HCT116 (cell line): ENCODE measurements around the gene RGS17.

Experiments
- RAD21 ChIP-seq: IDR thresholded peaks from 2 replicates; pipeline ENCODE4 v1.6.1; 2012; ENCODE audit warnings: low read depth, mild to moderate bottlenecking
- SP1 ChIP-seq: IDR thresholded peaks from 2 replicates; pipeline ENCODE4 v1.6.1; 2012; ENCODE audit warnings: low read depth
- ZFX ChIP-seq: fragments of 450-650 bp; IDR thresholded peaks from 2 replicates; pipeline ENCODE4 v1.6.1; 2017
- TF ChIP-seq, protein P1 (sequence below): IDR thresholded peaks from 2 replicates; pipeline ENCODE4 v1.6.1; 2011; ENCODE audit warnings: mild to moderate bottlenecking, low read length, moderate library complexity; ENCODE audit not compliant: insufficient replicate concordance; ENCODE audit errors: extremely low read depth
- TF ChIP-seq, protein P2 (sequence below), 3 experiments: fragments of 200-600 bp in 1 of 3; sonication (generic) in 1 of 3; IDR thresholded peaks in 2 of 3; conservative IDR thresholded peaks in 1 of 3; 2 replicates each; pipeline ENCODE4 v1.5.1; 2012 to 2017; ENCODE audit warnings: low read depth in 2 of 3, low read length in 2 of 3, antibody characterized with exemption in 1 of 3, borderline replicate concordance in 1 of 3, control low read depth in 1 of 3, mild to moderate bottlenecking in 1 of 3, mixed read lengths in 1 of 3, mixed run types in 1 of 3, moderate library complexity in 1 of 3; ENCODE audit not compliant: insufficient read depth in 1 of 3

DNA sequence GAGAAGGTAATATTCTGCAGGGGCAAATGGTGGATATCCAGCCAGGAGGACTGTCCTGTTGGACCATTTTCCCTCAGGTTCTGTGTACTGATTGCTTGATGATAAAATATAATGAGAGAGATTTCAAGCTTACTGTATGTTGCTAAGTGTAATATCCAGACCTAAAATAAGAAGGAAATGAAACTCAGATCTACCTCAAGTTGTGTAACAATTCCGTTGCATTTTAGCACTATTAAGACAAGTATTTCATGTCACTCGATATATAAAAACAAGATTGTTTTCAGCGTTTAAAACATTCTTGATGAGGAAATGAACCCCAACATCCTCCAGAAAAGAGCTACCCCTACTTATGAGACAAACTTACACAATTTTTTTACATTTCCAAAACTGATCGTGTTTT lies 57.2 kb downstream of the RGS17 start:
- TF ChIP-seq RAD21, result no peak
- TF ChIP-seq SP1, result no peak
- TF ChIP-seq, protein P1, sequence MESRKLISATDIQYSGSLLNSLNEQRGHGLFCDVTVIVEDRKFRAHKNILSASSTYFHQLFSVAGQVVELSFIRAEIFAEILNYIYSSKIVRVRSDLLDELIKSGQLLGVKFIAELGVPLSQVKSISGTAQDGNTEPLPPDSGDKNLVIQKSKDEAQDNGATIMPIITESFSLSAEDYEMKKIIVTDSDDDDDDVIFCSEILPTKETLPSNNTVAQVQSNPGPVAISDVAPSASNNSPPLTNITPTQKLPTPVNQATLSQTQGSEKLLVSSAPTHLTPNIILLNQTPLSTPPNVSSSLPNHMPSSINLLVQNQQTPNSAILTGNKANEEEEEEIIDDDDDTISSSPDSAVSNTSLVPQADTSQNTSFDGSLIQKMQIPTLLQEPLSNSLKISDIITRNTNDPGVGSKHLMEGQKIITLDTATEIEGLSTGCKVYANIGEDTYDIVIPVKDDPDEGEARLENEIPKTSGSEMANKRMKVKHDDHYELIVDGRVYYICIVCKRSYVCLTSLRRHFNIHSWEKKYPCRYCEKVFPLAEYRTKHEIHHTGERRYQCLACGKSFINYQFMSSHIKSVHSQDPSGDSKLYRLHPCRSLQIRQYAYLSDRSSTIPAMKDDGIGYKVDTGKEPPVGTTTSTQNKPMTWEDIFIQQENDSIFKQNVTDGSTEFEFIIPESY, result no peak
- TF ChIP-seq, protein P2, sequence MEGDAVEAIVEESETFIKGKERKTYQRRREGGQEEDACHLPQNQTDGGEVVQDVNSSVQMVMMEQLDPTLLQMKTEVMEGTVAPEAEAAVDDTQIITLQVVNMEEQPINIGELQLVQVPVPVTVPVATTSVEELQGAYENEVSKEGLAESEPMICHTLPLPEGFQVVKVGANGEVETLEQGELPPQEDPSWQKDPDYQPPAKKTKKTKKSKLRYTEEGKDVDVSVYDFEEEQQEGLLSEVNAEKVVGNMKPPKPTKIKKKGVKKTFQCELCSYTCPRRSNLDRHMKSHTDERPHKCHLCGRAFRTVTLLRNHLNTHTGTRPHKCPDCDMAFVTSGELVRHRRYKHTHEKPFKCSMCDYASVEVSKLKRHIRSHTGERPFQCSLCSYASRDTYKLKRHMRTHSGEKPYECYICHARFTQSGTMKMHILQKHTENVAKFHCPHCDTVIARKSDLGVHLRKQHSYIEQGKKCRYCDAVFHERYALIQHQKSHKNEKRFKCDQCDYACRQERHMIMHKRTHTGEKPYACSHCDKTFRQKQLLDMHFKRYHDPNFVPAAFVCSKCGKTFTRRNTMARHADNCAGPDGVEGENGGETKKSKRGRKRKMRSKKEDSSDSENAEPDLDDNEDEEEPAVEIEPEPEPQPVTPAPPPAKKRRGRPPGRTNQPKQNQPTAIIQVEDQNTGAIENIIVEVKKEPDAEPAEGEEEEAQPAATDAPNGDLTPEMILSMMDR (IDR thresholded peaks at IDR 0.05 in 2 of 3, conservative IDR thresholded peaks at IDR 0.05 in 1 of 3; ENCODE audit: borderline replicate concordance in 1 of 3, insufficient read depth in 1 of 3, low read depth in 2 of 3, low read length in 2 of 3), result no peak
- TF ChIP-seq ZFX, result no peak
